GM19397 (cell line): ENCODE results near the gene FLNC.

Experiments
- ATAC-seq: cut with Tn5 transposase; IDR thresholded peaks from one replicate; pipeline ENCODE4 v1.9.1; 2021; ENCODE audit warnings: mild to moderate bottlenecking, moderate library complexity; ENCODE audit not compliant: unreplicated experiment

FLNC gene

DNA sequence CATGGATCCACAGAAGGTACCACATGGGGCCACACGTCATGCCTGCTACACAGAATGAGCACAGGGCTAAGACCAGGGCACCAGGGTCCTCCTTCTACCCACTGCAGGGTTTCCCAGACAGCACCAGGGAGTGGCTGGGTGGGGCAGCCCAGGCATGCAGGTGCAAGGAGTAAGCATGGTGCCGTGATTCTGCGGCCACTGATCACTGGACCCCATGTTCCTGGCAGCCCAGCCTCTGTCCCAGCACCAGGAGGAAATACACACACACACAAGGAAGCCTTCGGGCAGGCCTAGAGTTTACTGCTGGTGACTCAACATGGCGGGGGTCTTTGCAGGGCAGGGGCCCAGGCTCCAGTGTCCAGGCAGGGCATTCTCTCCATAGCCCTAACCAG, 46.4 kb downstream of the FLNC start:
- no peak for ATAC-seq

DNA sequence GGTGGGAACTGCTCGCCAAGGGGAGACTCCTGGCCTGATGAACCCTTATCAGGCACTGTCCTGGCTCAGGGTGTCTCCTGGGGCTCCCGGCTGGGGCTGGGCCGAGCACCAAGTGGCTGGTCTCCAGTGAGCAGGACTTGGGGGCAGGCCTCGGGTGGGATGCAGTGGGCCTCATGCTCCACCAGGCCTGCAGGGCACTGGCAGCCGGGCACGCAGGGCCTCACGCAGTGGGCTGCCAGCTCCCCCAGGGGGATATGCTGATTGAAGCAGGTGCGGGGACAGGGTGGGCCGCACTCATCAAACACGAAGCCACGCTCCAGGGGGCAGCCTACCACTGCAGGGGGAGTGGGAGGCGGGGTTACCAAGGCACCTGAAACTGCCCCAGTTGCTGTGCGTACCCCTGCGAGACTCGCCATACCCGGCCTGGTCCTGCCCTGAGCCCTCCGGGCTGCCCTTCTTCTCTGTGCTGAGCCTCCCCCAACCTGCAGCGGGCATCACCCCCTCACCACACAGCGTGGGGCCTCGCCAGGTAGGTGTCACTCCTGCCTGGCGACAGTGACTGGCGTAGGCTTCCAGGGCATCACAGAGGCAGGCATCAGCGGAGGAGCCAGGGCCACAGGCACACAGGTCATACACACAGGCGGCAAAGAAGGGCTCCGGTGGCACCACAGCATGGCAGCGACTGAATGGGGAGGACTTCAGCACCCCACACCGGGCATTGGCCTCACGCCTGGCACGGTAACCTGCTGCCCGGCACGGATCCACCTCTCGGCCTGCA, 47.0 kb downstream of the FLNC start:
- no peak for ATAC-seq

DNA sequence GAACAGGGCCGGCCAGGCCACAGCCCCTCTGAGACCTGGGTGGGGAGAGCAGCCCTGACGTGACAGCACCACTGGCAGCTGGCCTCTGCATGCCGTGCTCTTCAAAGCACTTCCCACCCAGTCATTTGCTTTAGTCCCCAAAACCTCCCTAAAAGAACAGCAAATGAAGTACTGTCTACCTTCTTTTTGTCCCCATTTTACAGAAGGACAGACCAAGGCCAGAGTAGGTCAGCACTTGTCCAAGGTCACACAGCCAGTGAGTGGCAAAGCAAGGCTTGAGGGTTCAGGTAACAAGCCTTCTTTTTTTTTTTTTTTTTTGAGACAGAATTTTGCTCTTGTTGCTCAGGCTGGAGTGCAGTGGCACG, 47.5 kb downstream of the FLNC start:
- ATAC-seq = no peak

DNA sequence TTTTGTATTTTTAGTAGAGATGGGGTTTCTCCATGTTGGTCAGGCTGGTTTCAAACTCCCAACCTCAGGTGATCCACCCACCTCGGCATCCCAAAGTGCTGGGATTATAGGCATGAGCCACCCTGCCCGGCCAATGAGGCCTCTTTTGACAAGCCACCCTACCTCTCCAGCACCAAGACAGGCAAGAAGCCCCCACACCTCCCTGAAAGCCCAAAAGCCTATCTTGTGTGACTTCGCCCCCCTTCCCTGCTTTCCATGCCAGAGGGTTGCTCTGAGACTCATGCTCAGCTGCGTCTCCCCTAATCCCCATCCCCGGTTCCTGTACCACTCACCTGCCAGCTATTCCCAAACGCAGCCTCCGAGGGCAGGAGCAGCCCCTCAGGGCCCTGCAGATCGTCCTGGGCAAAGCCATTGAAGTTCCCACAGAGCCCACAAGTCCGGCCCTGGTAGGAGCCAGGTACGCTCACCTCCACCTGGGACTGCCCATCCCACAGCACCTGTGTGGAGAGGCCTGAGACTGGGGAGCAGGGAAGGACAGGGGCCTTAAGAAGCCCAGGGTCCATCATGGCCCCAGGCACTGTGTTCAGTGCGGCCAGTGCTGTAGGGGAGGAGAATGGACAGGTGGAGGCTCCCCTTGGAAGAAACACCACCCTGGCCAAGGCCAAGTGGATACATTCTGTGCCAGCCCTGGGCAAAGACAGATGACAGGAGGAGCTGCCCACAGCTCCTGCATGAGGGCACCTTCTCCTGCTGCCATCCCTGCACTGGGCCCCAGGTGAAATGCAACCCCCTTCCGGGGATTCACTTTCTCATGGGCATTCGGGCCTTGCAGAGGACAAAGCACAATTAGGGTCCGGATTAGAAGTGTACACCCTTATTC, 48.3 kb downstream of the FLNC start:
- ATAC-seq = no peak

DNA sequence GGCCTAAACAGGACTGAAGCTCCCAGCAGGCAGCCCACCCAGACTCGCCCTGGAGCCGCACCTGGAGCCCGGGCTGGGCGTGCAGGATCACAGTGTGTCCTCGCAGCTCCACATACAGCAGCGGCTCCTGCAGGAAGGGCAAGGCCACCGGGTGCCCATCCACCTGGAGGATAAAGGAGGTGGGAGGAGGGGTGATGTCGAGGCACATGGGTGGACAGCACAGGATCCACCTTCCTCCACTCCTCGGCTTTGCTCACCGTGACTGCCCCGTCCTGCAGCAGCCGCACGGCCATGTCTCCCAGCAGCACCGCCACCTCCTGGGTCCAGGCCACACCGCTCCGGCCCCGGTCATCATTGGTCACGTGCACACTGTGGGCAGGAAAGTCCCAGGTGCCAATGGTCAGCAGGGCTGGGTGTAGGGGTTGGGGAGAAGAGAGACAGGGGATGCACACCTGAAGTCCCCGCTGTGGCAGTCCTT, 49.3 kb downstream of the FLNC start:
- ATAC-seq = no peak

DNA sequence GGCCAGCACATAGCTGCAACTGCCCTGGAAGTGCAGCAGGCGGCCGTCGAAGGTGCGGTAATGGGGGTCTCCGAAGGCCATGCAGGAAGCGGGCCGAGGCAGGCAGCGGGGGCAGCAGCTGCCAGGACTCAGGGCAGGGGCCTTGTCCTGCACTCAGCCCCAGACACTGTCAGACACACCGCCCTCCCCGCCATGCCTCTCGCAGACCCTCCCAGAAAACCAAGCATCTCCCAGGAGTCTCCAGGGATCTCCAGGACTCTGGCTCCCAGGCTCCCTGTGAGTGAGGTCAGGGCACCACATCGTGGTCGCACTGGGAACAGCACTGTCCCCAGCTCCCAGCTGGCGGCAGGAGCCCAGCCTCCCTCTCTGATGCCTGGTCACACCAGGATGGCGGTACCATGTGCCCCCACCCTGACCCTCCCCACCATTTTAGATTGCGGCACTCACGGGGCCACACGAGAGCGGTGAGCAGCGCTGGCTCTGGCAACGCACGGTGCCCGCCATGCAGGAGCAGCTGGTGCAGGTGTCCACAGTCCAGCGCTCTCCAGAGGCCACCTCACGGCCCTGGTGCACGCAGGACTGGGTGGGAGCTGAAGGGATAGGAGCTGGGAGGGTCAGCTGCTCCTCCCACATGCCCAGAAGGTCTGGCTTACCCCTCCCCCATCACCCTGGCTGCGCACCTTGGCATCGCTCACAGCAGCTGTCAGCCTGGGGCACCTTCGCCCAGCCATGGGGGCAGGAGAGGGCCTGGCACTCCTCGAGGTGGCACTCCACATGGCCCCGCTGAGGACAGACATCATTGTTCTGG, 49.9 kb downstream of the FLNC start:
- ATAC-seq = no peak

DNA sequence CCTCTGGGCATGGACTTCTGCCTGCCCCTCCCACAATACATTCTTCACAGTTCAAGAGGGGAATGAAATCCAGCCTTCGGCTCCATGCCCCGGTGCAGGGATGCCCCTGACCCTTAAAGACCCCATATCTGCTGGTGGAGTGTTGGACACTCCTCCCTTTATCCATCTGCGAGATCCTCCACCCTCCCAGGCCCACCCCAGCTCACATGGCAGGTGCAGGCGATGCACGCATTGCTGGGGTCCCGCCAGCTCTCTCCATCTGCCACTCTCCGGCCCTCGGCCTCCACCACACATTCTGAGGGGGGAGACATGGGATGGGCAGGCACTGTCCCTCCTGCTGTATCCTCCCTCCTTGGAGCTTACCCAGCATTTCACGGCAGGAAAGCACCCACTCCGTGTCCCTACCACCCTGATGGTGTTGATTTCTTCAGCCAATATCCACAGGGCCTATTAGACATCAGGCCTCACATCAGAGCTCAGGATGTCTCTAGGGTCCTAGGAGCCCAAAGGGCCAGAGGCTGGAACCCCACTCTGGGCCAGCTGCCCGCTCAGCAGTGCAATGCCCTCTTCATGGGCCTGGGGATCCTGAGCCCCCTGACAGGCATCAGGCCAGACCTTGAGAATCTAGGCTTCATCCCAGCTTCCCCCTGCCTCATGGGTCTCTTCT, 50.7 kb downstream of the FLNC start:
- ATAC-seq = no peak

DNA sequence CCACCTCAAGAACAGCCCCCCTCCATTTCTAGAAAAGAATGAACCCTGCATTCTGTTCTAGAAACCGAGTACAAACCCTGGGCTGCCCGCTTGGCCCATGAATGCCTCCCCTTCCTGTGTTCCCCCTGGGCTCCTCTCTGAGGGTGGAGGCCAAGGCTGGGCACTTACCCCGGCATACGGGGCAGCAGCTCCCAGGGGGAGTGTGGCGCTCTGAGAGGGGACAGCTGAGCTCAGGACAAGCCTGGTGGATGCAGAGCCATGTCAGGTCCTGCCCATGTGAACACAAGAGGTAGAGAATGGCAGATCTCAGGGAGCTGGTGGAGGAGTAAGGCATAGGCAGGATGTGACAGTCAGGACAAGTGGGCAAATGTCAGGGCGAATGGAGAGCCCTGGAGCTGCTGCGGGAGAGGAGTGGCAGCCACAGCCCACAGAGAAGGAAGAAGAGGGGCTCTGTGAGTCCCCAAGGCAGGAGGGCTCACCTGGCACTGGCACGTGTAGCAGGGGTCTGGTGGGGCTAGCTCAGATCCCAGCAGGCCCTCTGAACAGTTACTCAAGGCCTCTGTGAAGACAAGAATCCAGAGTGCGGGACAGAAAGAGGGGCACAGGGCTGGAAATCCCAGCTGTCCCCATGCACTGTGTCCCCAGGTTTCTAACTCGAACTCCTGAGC, 51.4 kb downstream of the FLNC start:
- no peak for ATAC-seq

DNA sequence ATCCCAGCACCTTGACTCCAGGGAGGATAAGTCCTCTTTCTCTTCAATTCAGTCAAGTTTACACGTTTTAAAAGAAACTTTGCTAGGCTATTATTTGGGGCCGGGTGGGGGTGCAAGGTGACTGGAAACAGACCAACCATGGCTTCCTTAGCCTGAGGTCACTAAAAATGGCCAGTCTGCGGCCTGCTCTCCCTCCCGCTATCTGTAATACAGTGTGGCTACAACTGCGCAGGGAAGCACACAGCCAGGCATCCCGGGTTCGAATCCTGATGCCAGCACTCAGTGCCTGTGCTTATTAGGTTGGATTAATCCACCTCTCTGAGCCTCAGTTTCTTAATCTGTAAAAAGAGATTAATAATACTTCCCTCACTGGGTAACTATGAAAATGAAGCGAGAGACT, 51.9 kb downstream of the FLNC start:
- ATAC-seq = no peak

DNA sequence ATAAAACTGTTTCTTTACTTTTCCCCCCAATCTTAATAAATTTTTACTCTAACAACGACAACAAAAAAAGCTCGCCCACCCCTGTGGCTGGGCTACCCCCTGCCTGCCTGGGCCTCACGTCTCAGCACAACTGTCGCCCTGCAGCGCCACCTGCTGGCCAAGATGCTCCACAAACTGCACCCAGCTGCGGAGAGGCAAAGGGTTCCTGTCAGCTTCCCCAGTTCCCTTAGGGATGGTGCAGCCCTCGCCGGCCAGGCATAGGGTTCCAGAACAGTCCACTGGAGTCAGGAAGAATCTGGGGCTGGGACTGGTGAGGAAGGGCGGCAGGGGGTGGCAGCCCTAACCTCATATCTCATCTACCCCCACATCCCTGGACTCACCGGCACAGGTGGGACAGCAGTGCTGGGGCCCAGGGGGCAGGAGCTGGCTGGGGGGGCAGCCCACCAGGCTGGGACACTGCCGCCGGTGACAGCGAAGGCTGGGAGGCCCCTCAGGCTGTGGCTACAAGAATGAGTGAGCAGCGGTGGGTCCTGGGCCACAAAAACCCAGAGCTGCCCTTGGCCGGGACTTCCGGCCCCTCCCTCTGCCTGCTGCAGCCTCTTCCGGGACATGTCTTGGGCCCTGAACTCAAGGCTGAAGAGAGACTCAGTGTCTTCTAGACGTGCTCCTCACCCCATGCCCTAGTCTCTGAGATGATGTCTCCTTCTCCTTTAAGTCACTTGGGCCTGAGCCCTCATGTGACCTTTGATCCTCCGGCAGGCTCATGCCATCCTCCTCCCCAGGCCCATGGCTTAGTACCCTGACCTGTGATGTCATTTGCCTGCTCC, 53.6 kb downstream of the FLNC start:
- peak; percentile 64 for ATAC-seq

DNA sequence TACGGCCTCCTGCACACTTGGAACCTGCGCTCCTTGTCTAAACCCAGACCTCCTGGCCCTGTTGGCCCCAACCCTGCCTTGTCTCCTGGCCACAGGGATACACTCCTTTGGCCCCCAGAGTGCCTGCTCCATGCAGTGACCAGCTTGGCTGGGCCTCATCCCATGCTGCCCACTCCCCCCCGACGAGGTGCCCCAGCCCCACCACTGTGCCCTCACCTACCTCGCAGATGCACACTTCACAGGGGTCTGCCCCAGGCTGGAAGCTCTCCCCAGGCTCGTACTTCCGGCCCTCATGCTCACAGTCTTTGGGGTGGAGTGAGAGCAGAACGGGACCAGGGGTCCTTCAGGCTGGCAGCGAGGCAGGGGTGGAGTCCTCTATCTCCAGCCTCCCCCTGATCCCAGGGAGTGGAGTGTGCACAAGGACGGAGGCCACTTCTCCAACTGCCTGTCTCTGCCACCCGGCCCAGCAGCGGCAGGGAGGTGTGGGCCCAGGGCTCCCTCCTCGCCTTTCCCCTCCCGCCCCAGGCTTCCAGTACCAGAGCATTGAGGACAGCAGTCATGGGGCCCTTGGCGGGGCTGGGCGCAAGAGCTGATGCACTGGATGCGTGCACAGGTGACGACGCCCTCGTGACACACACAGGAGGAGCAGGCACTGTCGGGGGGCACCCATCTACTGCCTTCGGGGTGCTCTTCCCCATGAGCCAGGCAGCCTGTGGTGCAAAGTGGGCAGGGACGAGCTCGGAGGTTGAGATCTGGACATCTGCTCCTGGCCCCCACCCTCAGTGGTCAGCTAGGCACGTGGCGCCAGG, 54.6 kb downstream of the FLNC start:
- ATAC-seq = no peak

DNA sequence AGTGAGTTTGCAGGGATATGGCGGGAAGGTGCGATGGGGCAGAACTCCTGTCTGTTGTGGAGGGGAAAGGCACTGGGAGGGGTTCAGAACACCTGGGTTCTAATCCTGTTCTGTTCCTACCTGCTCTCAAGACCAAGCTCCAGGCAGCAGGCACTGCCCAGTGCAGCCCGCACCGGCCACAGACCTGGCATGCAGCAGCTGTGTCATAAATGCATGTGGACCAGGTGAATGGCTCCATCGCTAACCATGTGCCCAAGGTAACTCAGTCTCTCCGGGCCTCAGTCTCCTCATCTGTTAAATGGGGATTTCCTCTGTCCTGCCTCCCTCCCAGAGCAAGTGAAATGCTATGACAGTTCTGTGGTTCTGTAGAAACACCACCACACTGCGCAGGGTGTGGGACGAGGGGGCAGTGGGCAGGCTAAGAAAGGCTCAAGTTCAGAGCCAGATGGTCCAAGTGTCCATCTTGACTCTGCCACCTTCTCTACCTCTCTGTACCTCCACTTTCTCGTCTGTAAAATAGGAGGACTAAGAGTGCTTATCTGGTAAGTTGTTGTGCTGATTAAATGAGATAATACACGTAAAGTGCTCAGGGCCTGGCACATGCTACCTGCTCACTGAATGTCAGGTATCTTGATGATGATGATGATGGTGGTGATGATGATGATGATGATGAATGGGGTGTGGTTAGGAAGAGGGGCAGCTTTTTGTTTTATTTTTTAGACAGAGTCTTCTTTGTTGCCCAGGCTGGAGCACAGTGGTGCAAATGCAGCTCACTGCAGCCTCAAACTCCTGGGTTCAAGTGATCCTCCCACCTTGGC, 55.4 kb downstream of the FLNC start:
- ATAC-seq = no peak

DNA sequence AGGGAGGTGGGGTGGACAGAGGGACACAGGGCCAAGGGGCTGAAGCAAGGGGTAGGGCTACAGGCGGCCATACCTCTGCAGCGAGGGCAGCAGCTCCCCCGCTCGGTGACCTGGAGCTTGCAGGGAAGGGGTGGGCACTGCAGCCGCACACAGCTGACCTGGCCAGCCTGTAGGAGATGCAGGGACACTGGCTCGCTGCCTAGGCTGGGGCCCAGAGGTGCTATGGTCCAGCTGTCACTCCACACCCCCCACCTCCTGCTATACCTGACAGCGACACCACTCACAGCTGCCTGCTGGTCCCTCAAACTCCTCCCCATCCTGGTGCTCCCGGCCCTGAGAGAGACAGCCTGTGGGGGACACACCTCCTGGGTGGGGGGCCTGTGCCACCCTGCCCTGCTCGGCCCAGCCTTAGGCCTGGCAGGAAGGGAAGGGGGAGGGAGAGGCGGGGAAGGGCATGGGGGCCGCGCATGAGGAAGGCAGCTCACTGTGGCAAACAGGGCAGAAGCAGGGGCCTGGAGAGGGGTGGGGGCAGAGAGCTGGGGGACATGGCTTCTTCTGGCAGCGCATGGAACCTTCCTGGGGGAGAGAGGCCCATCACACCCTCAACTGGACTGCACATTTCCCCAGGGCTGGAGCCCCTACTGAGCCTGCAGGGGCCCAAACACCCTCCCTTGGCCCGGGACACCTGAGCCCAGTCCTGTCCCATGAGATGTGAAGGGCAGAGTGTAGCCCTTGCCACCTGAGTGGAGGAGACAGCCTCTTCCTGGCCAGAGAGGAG, 56.4 kb downstream of the FLNC start:
- no peak for ATAC-seq

DNA sequence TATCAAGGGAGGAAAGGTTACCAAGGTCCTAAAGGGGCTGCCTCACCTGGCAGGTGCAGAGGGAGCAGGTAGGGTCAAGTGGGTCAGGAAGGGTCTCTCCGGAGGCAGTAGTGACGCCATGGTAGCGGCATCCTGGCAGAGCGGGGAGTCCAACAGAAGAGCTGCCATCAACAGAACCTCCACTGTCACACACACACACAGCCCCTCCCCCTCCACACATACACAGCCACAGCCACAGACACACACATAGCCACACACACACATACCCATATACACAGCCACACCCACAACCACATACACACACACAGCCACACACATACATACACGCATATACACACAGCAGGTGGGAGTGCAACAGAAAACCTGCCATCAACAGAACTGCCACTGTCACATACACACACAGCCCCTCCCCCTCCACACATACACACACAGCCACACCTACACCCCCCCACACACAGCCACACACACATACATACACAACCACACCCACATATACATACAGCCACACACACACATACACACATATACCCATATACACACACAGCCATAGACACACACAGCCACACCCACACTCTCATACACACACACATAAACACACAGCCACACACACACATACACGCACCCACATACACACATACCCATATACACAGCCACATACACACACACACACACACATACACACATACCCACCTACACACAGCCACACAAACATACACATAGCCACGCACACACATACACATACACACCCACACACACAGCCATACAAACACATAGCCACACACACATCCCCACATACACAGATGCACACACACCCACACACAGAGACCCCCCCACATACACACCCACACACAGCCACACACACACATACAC, 57.2 kb downstream of the FLNC start:
- ATAC-seq = no peak

DNA sequence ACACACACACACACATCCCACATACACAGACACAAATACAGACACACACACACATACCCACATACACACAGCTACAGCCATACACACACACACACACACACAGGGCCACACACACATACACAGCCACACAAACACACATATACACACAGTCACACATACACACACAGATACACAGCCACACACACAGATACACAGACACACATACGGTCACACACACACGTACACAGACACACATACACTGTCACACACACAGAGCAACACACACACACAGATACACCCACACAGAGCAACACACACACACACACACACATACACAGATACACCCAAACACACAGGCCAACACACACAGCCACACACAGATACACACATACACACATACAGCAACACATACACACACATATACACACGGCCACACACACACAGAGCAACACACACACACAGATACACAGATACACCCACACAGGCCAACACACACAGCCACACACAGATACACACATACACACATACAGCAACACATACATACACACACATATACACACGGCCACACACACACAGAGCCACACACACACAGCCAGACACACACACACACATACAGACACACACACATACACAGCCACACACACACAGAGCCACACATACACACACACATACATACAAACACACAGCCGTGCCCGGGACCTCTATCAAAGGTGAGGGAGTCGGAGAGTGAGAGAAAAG, 58.0 kb downstream of the FLNC start:
- ATAC-seq = no peak
